ENCODE data around the gene TRIM40.
"Not testable (repeated sequence)": the region's sequence is repeated elsewhere in the genome, so short reads cannot be mapped to it uniquely, and the experiment has no call there.

Gene TRIM40

GRCh38 chr6:30160008-30160784, 24.3 kb downstream of the TRIM40 start:
- H3K4me3 ChIP-seq = no peak overlapping the region
- no peak overlapping the region for H3K27ac ChIP-seq

GRCh38 chr6:30160785-30161531, 25.0 kb downstream of the TRIM40 start, which contains the start of gene TRIM10:
TSS of gene TRIM10 (minus strand) at chr6:30161211. CDS start at chr6:30160858, 353 bp downstream.
- Histone ChIP-seq H3K4me3 (no peak within 1 kb of the TSS), H3K27ac (no peak within 1 kb of the TSS)

GRCh38 chr6:30162265-30163089, 26.5 kb downstream of the TRIM40 start:
- Histone ChIP-seq H3K4me3 (no peak overlapping the region), H3K27ac (no peak overlapping the region)

- Histone ChIP-seq H3K27ac (no peak within 1 kb of the TSS), H3K4me3 (no peak within 1 kb of the TSS)
These were observed 27.4 kb downstream of the TRIM40 start, which contains the start of gene TRIM15 for GRCh38 chr6:30163090-30163917. TSS of gene TRIM15 (plus strand) at chr6:30163546. CDS start at chr6:30163685, 139 bp downstream.

GRCh38 chr6:30163918-30164654, 28.1 kb downstream of the TRIM40 start:
- H3K27ac ChIP-seq = no peak overlapping the region
- no peak overlapping the region for H3K4me3 ChIP-seq

GRCh38 chr6:30164714-30165113, 28.8 kb downstream of the TRIM40 start:
- no peak overlapping the region for H3K4me3 ChIP-seq
- no peak overlapping the region for H3K27ac ChIP-seq

- not testable (repeated sequence) for H3K4me3 ChIP-seq, H3K27ac ChIP-seq
These were observed 29.3 kb downstream of the TRIM40 start for GRCh38 chr6:30165238-30165637.

GRCh38 chr6:30167101-30167500, 31.2 kb downstream of the TRIM40 start:
- Histone ChIP-seq H3K27ac (no peak overlapping the region), H3K4me3 (no peak overlapping the region)

- Histone ChIP-seq H3K27ac (no peak overlapping the region), H3K4me3 (no peak overlapping the region)
These were observed 32.8 kb downstream of the TRIM40 start for GRCh38 chr6:30168741-30169140.

GRCh38 chr6:30169658-30170614, 34.0 kb downstream of the TRIM40 start:
- H3K4me3 ChIP-seq = no peak overlapping the region
- H3K27ac ChIP-seq = no peak overlapping the region

- H3K4me3 ChIP-seq = no peak overlapping the region
- H3K27ac ChIP-seq = no peak overlapping the region
These were observed 35.9 kb downstream of the TRIM40 start for GRCh38 chr6:30171677-30172471.

- no peak overlapping the region for H3K4me3 ChIP-seq
- no peak overlapping the region for H3K27ac ChIP-seq
These were observed 36.7 kb downstream of the TRIM40 start for GRCh38 chr6:30172681-30173080.

- Histone ChIP-seq H3K4me3 (no peak overlapping the region), H3K27ac (no peak overlapping the region)
These were observed 39.8 kb downstream of the TRIM40 start for GRCh38 chr6:30175765-30176164.

- Histone ChIP-seq H3K27ac (no peak overlapping the region), H3K4me3 (no peak overlapping the region)
These were observed 42.9 kb downstream of the TRIM40 start for GRCh38 chr6:30178837-30179236.

- Histone ChIP-seq H3K27ac (no peak overlapping the region), H3K4me3 (no peak overlapping the region)
These were observed 44.2 kb downstream of the TRIM40 start for GRCh38 chr6:30180145-30180544.

GRCh38 chr6:30184417-30185031, 48.6 kb downstream of the TRIM40 start:
- H3K4me3 ChIP-seq = no peak overlapping the region
- no peak overlapping the region for H3K27ac ChIP-seq

All from skin epidermis (tissue), 12 donors.